Large intestine (tissue), 3 donors: ENCODE measurements around the gene ADARB2. TPM values are rescaled to one million over a fixed set of nuclear protein-coding genes. Genes with fewer than 3 reads are reported as not detected.

ENCODE experiments used
- DNase-seq, 2 donors: peaks; one replicate each; pipeline versions ENCODE4 v3.0.0 to v3.0.0-alpha.2; 2013
- H3K27ac ChIP-seq: one replicate; pipeline ENCODE4 v1.5.1; 2013; ENCODE audit warnings: low read length
- H3K27me3 ChIP-seq: 2 replicates; pipeline ENCODE4 v1.6.1; 2013; ENCODE audit warnings: low read length; ENCODE audit not compliant: control insufficient read depth, insufficient read depth
- H3K36me3 ChIP-seq: 2 replicates; pipeline ENCODE4 v1.6.1; 2013; ENCODE audit warnings: low read length; ENCODE audit not compliant: control insufficient read depth, insufficient read depth
- H3K4me1 ChIP-seq: one replicate; pipeline ENCODE4 v1.6.1; 2013; ENCODE audit warnings: low read length; ENCODE audit not compliant: control insufficient read depth, insufficient read depth
- H3K4me3 ChIP-seq: one replicate; pipeline ENCODE4 v1.5.1; 2013; ENCODE audit warnings: low read length
- H3K9me3 ChIP-seq: one replicate; pipeline ENCODE4 v1.6.1; 2013; ENCODE audit warnings: mild to moderate bottlenecking, low read depth, low read length, moderate library complexity; ENCODE audit not compliant: control insufficient read depth
- WGBS: methylation state at CpG from one replicate; pipeline ENCODE4 v1.1.5; 2013; ENCODE audit warnings: low lambda C conversion rate; ENCODE audit not compliant: insufficient coverage; 5-methylcytosine and 5-hydroxymethylcytosine counted together
- polyA plus RNA-seq: library from polyadenylated mRNA; unstranded; fragments of 120-200 nt; gene quantifications from one replicate; pipeline ENCODE4 v1.2.1, GENCODE V29; 2013

Gene ADARB2
- polyA plus RNA-seq, 1 donor: 0.52 TPM

- 90% methylated on average over 2 of the region's 8 CpGs for WGBS
- Histone ChIP-seq H3K4me3 (no peak overlapping the region), H3K27me3 (no peaks in the 10 kb centered on the region), H3K27ac (no peak overlapping the region), H3K4me1 (no peaks in the 10 kb centered on the region), H3K36me3 (no peaks in the 10 kb centered on the region), H3K9me3 (no peaks in the 10 kb centered on the region)
- no peak for DNase-seq
Observed at GRCh38 chr10:1267148-1267547, 470.2 kb downstream of the ADARB2 start.

GRCh38 chr10:1266033-1266802 lies 471.1 kb downstream of the ADARB2 start:
- Histone ChIP-seq H3K4me3 (no peak overlapping the region), H3K4me1 (no peaks in the 10 kb centered on the region), H3K27ac (no peak overlapping the region), H3K27me3 (no peaks in the 10 kb centered on the region), H3K36me3 (no peaks in the 10 kb centered on the region), H3K9me3 (no peaks in the 10 kb centered on the region)
- no CpG with 5 or more reads among the region's 36 CpGs for WGBS
- no peak for DNase-seq

GRCh38 chr10:1264001-1264400 lies 473.3 kb downstream of the ADARB2 start:
- Histone ChIP-seq H3K27ac (no peak overlapping the region), H3K9me3 (no peaks in the 10 kb centered on the region), H3K36me3 (no peaks in the 10 kb centered on the region), H3K27me3 (no peaks in the 10 kb centered on the region), H3K4me1 (no peaks in the 10 kb centered on the region), H3K4me3 (no peak overlapping the region)
- 90% methylated on average over 2 of the region's 9 CpGs for WGBS
- DNase-seq: no peak

- Histone ChIP-seq H3K27ac (no peak overlapping the region), H3K27me3 (no peaks in the 10 kb centered on the region), H3K4me3 (no peak overlapping the region), H3K4me1 (no peaks in the 10 kb centered on the region), H3K36me3 (no peaks in the 10 kb centered on the region), H3K9me3 (no peaks in the 10 kb centered on the region)
- no peak for DNase-seq
- WGBS: no CpG with 5 or more reads among the region's 7 CpGs
Observed at GRCh38 chr10:1257274-1257673, 480.1 kb downstream of the ADARB2 start.

GRCh38 chr10:1256432-1256725 lies 480.9 kb downstream of the ADARB2 start:
- no peak for DNase-seq
- no peaks in the 10 kb centered on the region for H3K4me1 ChIP-seq
- no peak overlapping the region for H3K27ac ChIP-seq
- H3K4me3 ChIP-seq: no peak overlapping the region
- H3K9me3 ChIP-seq: no peaks in the 10 kb centered on the region
- no peaks in the 10 kb centered on the region for H3K36me3 ChIP-seq
- WGBS: no CpG with 5 or more reads among the region's 4 CpGs
- H3K27me3 ChIP-seq: no peaks in the 10 kb centered on the region

GRCh38 chr10:1255600-1256431 lies 481.5 kb downstream of the ADARB2 start:
- Histone ChIP-seq H3K27ac (no peak overlapping the region), H3K4me3 (no peak overlapping the region), H3K4me1 (no peaks in the 10 kb centered on the region), H3K36me3 (no peaks in the 10 kb centered on the region), H3K9me3 (no peaks in the 10 kb centered on the region), H3K27me3 (no peaks in the 10 kb centered on the region)
- DNase-seq: no peak
- whole genome bisulfite sequencing: 80% methylated on average over 1 of the region's 10 CpGs

- H3K27me3 ChIP-seq: no peaks in the 10 kb centered on the region
- no CpG with 5 or more reads among the region's 9 CpGs for WGBS
- H3K4me3 ChIP-seq: no peak overlapping the region
- no peaks in the 10 kb centered on the region for H3K9me3 ChIP-seq
- DNase-seq: no peak
- H3K4me1 ChIP-seq: no peaks in the 10 kb centered on the region
- no peaks in the 10 kb centered on the region for H3K36me3 ChIP-seq
- H3K27ac ChIP-seq: no peak overlapping the region
Observed at GRCh38 chr10:1255118-1255517, 482.2 kb downstream of the ADARB2 start.

- H3K27me3 ChIP-seq: no peaks in the 10 kb centered on the region
- H3K36me3 ChIP-seq: no peaks in the 10 kb centered on the region
- DNase-seq: no peak
- no peak overlapping the region for H3K27ac ChIP-seq
- 80% methylated on average over 1 of the region's 11 CpGs for WGBS
- H3K9me3 ChIP-seq: no peaks in the 10 kb centered on the region
- H3K4me3 ChIP-seq: no peak overlapping the region
- H3K4me1 ChIP-seq: no peaks in the 10 kb centered on the region
Observed at GRCh38 chr10:1253523-1254353, 483.6 kb downstream of the ADARB2 start.

- DNase-seq: no peak
- Histone ChIP-seq H3K4me3 (no peak overlapping the region), H3K36me3 (no peaks in the 10 kb centered on the region), H3K9me3 (no peaks in the 10 kb centered on the region), H3K27me3 (no peaks in the 10 kb centered on the region), H3K27ac (no peak overlapping the region), H3K4me1 (no peaks in the 10 kb centered on the region)
- no CpG with 5 or more reads among the region's 3 CpGs for WGBS
Observed at GRCh38 chr10:1251769-1252168, 485.6 kb downstream of the ADARB2 start.

GRCh38 chr10:1249142-1249920 lies 488.0 kb downstream of the ADARB2 start:
- no peak for DNase-seq
- Histone ChIP-seq H3K36me3 (no peaks in the 10 kb centered on the region), H3K4me3 (no peak overlapping the region), H3K27ac (no peak overlapping the region), H3K4me1 (no peaks in the 10 kb centered on the region), H3K27me3 (no peaks in the 10 kb centered on the region), H3K9me3 (no peaks in the 10 kb centered on the region)
- 80% methylated on average over 1 of the region's 7 CpGs for WGBS
